Keratinocyte (primary cell): ENCODE results near the gene SSBP4. TPM values are rescaled to one million over a fixed set of nuclear protein-coding genes. Genes with fewer than 3 reads are reported as not detected.

Experiments
- DNase-seq: peaks from one replicate; pipeline ENCODE4 v3.0.0-alpha.2; 2011; ENCODE audit warnings: low read depth, missing footprints, low spot score
- FAIRE-seq: peaks from 2 replicates; lab custom pipeline; 2011; peaks lifted over from hg19 to GRCh38; lab: Jason Lieb, UNC
- H2AFZ ChIP-seq: 2 replicates; pipeline ENCODE4 v1.6.0; 2012; ENCODE audit warnings: low read length, control low read depth, inconsistent platforms; ENCODE audit not compliant: control insufficient read depth
- H3K27ac ChIP-seq: 2 replicates; pipeline ENCODE4 v1.5.1; 2011; ENCODE audit warnings: low read length; ENCODE audit not compliant: control insufficient read depth, insufficient read depth
- H3K27me3 ChIP-seq: 3 replicates; pipeline ENCODE4 v1.6.0; 2011; ENCODE audit warnings: low read length; ENCODE audit not compliant: control insufficient read depth, insufficient read depth; ENCODE audit errors: extremely low read depth
- H3K36me3 ChIP-seq, 2 experiments: 2 replicates in 1 of 2; 3 replicates in 1 of 2; pipeline ENCODE4 v1.5.1; 2011; ENCODE audit warnings: low read length in 2 of 2, mild to moderate bottlenecking in 1 of 2; ENCODE audit not compliant: control insufficient read depth in 2 of 2, insufficient read depth in 2 of 2; ENCODE audit errors: extremely low read depth in 1 of 2
- H3K4me1 ChIP-seq: 3 replicates; pipeline ENCODE4 v1.5.1; 2011; ENCODE audit warnings: low read length; ENCODE audit not compliant: control insufficient read depth, insufficient read depth; ENCODE audit errors: extremely low read depth
- H3K4me2 ChIP-seq: 3 replicates; pipeline ENCODE4 v1.6.0; 2011; ENCODE audit warnings: low read depth, low read length; ENCODE audit not compliant: control insufficient read depth, insufficient read depth; ENCODE audit errors: extremely low read depth
- H3K4me3 ChIP-seq, 3 experiments: fragments of 200-600 bp in 1 of 3; sonication (generic) in 1 of 3; 2 replicates in 2 of 3; 3 replicates in 1 of 3; pipeline ENCODE4 v1.5.1; 2011 to 2016; ENCODE audit warnings: low read length in 3 of 3, mild to moderate bottlenecking in 3 of 3, control low read depth in 2 of 3, inconsistent platforms in 1 of 3, low read depth in 1 of 3, mixed read lengths in 1 of 3, mixed run types in 1 of 3, moderate library complexity in 1 of 3; ENCODE audit not compliant: control insufficient read depth in 2 of 3, insufficient read depth in 2 of 3; ENCODE audit errors: extremely low read depth in 1 of 3
- H3K79me2 ChIP-seq: 2 replicates; pipeline ENCODE4 v1.6.0; 2012; ENCODE audit warnings: low read length; ENCODE audit not compliant: control insufficient read depth, insufficient read depth
- H3K9ac ChIP-seq: 3 replicates; pipeline ENCODE4 v1.6.0; 2011; ENCODE audit warnings: low read length; ENCODE audit not compliant: control insufficient read depth, insufficient read depth; ENCODE audit errors: extremely low read depth
- H3K9me1 ChIP-seq: 3 replicates; pipeline ENCODE4 v1.6.0; 2011; ENCODE audit warnings: low read length; ENCODE audit not compliant: control insufficient read depth, insufficient read depth; ENCODE audit errors: extremely low read depth
- H3K9me3 ChIP-seq: 2 replicates; pipeline ENCODE4 v1.5.1; 2012; ENCODE audit warnings: low read depth, low read length; ENCODE audit not compliant: control insufficient read depth
- H4K20me1 ChIP-seq: 3 replicates; pipeline ENCODE4 v1.6.0; 2011; ENCODE audit warnings: low read length; ENCODE audit not compliant: control insufficient read depth, insufficient read depth; ENCODE audit errors: extremely low read depth
- EZH2 ChIP-seq: IDR thresholded peaks from one replicate; pipeline ENCODE4 v1.6.1; 2012; ENCODE audit warnings: inconsistent platforms, mild to moderate bottlenecking, low read length, moderate library complexity
- dilution Hi-C: fragments of 300-500 bp; cut with MboI; formaldehyde crosslinking; loops from one replicate; pipeline ENCODE4 v1.7.0; 2020; ENCODE audit warnings: low sequenced_read_pairs; ENCODE audit not compliant: extremely low pct_ligation_motif_present
- polyA plus RNA-seq, 5 experiments: library from polyadenylated mRNA; depleted of rRNA in 3 of 5; stranded (reverse) in 3 of 5; stranded (forward) in 1 of 5; unstranded in 1 of 5; fragments of >200 nt; gene quantifications; 1 replicate in 1 of 5; 2 replicates in 3 of 5; 3 replicates in 1 of 5; pipeline versions ENCODE4 v1.2.1 to v1.2.3, GENCODE V29; 2011 to 2012; ENCODE audit warnings: missing spikeins in 2 of 5, low read depth in 1 of 5, low replicate concordance in 1 of 5
- TF ChIP-seq, protein P1 (sequence below), 3 experiments: IDR thresholded peaks in 1 of 3; conservative IDR thresholded peaks in 1 of 3; optimal IDR thresholded peaks in 1 of 3; 2 replicates in 2 of 3; 3 replicates in 1 of 3; pipeline versions ENCODE3 to v1.5.1; 2011; ENCODE audit warnings: low read length in 3 of 3, mild to moderate bottlenecking in 3 of 3, moderate library complexity in 2 of 3, control low read depth in 1 of 3, inconsistent platforms in 1 of 3; ENCODE audit not compliant: insufficient read depth in 2 of 3; ENCODE audit errors: extremely low read depth in 1 of 3

The SSBP4 gene
- polyA plus RNA-seq, 1 donor (not counting 4 experiments of a cell fraction or from before 2014, with no cell fraction given) = 7.5 TPM

DNA sequence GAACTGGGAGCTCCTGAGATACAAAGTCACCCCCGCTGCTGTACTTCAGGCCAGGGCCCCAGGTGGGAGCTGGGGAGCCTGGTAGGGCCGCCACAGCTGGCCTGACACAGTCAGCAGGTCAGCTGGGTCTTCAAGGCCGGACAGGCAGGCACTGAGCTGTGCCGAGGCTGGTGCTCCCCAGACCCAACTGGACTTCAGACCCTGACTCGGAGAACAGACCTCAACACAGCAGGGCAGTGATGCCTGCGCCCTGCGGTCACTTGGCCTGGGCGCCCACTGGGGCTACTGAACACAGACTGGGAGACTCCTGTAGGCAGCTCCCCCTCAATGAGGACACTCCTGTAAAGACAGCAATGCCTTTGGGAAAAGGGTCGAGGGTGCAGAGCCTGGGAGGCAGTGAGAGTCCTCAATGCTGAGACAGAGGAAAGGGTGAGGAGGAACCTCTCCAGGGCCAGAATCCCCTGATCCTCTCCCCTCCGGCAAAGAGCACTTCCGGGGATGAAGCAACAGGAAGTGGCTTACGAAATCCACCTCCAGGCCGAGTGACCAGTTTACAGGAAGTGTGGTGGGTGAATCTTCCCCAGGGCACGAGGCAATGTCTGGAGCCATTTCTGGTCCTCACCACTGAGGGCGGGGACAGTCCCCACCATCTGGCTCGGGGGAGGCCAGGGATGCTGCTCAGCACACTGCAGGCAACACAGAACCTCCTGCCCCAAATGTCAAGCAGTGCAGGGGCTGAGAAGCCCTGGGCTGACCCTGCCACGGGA, 59.5 kb downstream of the SSBP4 start:
- Histone ChIP-seq H3K9me1 (peaks cover 3% of the 10 kb centered on the region), H3K9me3 (no peaks in the 10 kb centered on the region), H3K27me3 (no peaks in the 10 kb centered on the region), H3K4me3 (no peak overlapping the region), H3K4me1 (peaks cover 28% of the 10 kb centered on the region), H3K9ac (no peak overlapping the region), H3K4me2 (peak overlapping the region; percentile 1), H3K27ac (peak overlapping the region; percentile 21), H2AFZ (no peak overlapping the region), H3K79me2 (peaks cover 92% of the 10 kb centered on the region), H4K20me1 (peaks cover 2% of the 10 kb centered on the region), H3K36me3 (peaks cover 3 to 5% of the 10 kb centered on the region in 2 experiments)
- dilution Hi-C loops = no loop called here
- TF ChIP-seq, protein P1, sequence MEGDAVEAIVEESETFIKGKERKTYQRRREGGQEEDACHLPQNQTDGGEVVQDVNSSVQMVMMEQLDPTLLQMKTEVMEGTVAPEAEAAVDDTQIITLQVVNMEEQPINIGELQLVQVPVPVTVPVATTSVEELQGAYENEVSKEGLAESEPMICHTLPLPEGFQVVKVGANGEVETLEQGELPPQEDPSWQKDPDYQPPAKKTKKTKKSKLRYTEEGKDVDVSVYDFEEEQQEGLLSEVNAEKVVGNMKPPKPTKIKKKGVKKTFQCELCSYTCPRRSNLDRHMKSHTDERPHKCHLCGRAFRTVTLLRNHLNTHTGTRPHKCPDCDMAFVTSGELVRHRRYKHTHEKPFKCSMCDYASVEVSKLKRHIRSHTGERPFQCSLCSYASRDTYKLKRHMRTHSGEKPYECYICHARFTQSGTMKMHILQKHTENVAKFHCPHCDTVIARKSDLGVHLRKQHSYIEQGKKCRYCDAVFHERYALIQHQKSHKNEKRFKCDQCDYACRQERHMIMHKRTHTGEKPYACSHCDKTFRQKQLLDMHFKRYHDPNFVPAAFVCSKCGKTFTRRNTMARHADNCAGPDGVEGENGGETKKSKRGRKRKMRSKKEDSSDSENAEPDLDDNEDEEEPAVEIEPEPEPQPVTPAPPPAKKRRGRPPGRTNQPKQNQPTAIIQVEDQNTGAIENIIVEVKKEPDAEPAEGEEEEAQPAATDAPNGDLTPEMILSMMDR (optimal IDR thresholded peaks at IDR 0.05 in 1 of 3, IDR thresholded peaks at IDR 0.05 in 1 of 3, conservative IDR thresholded peaks at IDR 0.05 in 1 of 3; ENCODE audit: extremely low read depth in 1 of 3, insufficient read depth in 2 of 3, low read length in 3 of 3) = no peak
- TF ChIP-seq EZH2 = no peak
- no peak for DNase-seq
- FAIRE-seq = peak; percentile 76

DNA sequence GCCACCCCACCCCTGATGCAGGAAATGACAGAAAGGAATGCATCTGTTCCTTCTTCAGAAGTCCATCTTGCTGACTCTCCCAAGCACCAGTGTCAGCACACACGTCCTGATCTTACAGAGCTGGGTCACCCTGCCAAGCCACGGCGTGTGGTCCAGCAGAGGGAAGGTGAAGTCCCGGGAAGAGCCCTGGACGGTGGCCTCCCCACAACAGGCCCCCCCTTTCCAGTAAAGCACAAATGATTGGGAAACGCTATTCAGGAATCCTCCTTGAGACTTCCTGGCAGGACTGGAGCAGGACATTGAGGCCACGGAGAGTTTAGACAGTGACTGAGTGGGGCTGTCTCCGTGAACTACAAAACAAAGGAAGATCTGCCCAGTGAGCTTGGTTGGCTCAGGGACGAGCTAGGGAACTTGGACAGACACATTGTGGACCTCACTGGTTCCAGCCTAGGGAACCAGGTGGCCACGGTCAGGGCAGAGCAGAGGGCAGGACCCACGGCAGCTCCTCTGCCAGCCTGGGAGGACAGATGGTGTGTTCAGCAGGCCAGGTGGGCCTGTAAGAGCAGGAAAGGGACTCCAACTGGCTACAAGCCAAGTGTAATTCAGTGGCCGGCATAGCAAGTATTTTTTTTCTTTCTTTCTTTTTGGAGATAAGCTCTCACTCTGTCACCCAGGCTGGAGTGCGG, 61.0 kb downstream of the SSBP4 start:
- dilution Hi-C loops = no loop called here
- Histone ChIP-seq H3K9me1 (peaks cover 3% of the 10 kb centered on the region), H4K20me1 (peaks cover 4% of the 10 kb centered on the region), H3K4me1 (peaks cover 27% of the 10 kb centered on the region), H3K4me2 (no peak overlapping the region), H3K4me3 (no peak overlapping the region), H3K27ac (no peak overlapping the region), H2AFZ (no peak overlapping the region), H3K27me3 (no peaks in the 10 kb centered on the region), H3K79me2 (peaks cover 92% of the 10 kb centered on the region), H3K9me3 (no peaks in the 10 kb centered on the region), H3K9ac (no peak overlapping the region), H3K36me3 (peaks cover 3 to 5% of the 10 kb centered on the region in 2 experiments)
- TF ChIP-seq EZH2 = no peak
- TF ChIP-seq, protein P1 (optimal IDR thresholded peaks at IDR 0.05 in 1 of 3, IDR thresholded peaks at IDR 0.05 in 1 of 3, conservative IDR thresholded peaks at IDR 0.05 in 1 of 3; ENCODE audit: extremely low read depth in 1 of 3, insufficient read depth in 2 of 3, low read length in 3 of 3) = no peak
- FAIRE-seq = no peak
- no peak for DNase-seq
